Adrenal gland (tissue), 12 donors: ENCODE results near the gene SLAMF7. TPM values are rescaled to one million over a fixed set of nuclear protein-coding genes. Genes with fewer than 3 reads are reported as not detected.

ENCODE experiments used
- DNase-seq, 7 donors: peaks; one replicate each; pipeline ENCODE4 v3.0.0-alpha.2; 2019 to 2020
- H3K27ac ChIP-seq, 5 donors: fragments of 200-600 bp; sonication (generic) in 4 of 5; 1 replicate in 3 of 5; 2 replicates in 2 of 5; pipeline versions ENCODE4 v1.5.1 to v1.8.0; 2016 to 2020; ENCODE audit warnings: mild to moderate bottlenecking in 1 of 5
- H3K27me3 ChIP-seq: fragments of 200-600 bp; 2 replicates; pipeline ENCODE4 v1.8.0; 2021
- H3K36me3 ChIP-seq, 2 donors: fragments of 200-600 bp; replicated peaks in 1 of 2; 1 replicate in 1 of 2; 2 replicates in 1 of 2; pipeline versions ENCODE4 v1.5.1 to v1.8.0; 2018 to 2022
- H3K4me1 ChIP-seq, 2 donors: fragments of 200-600 bp; replicated peaks in 1 of 2; 1 replicate in 1 of 2; 2 replicates in 1 of 2; pipeline versions ENCODE4 v1.5.1 to v1.8.0; 2018 to 2021
- H3K4me3 ChIP-seq, 4 donors: fragments of 200-600 bp; sonication (generic) in 3 of 4; one replicate each; pipeline ENCODE4 v1.5.1; 2016 to 2018
- H3K9me3 ChIP-seq, 3 donors: fragments of 200-600 bp; sonication (generic) in 1 of 3; replicated peaks in 1 of 3; 1 replicate in 2 of 3; 2 replicates in 1 of 3; pipeline versions ENCODE4 v1.5.1 to v1.8.0; 2016 to 2021
- POLR2A ChIP-seq, 2 donors: fragments of 450-650 bp; IDR thresholded peaks; one replicate each; pipeline ENCODE4 v1.6.1; 2017; ENCODE audit warnings: antibody characterized with exemption in 2 of 2, mild to moderate bottlenecking in 2 of 2, moderate library complexity in 1 of 2
- WGBS, 4 donors: extraction: QIAGEN DNeasy Blood & Tissue Kit in 2 of 4; methylation state at CpG; one replicate each; pipeline versions ENCODE4 v1.1.5 to v1.1.7; 2013 to 2017; 5-methylcytosine and 5-hydroxymethylcytosine counted together
- intact Hi-C, 2 donors: fragments of 100-400 bp; cut with DNase I; formaldehyde crosslinking; loops; one replicate each; pipeline versions ENCODE4 v1.14.1 to v1.15.0; 2022 to 2023
- polyA plus RNA-seq, 3 donors: library from polyadenylated mRNA; stranded (reverse); fragments of 200-250 nt in 2 of 3; fragments of 350-450 nt in 1 of 3; fragmentation: Illumina TruSeq in 1 of 3; extraction: RNeasy Lipid Tissue Mini Kit (QIAGEN cat#74804) in 1 of 3; gene quantifications; one replicate each; pipeline ENCODE4 v1.2.3, GENCODE V29; 2013 to 2014
- total RNA-seq, 9 donors: library from RNA; depleted of rRNA in 4 of 9; stranded (reverse); fragments of >200 nt in 4 of 9; fragments of 120-200 nt in 1 of 9; fragmentation: NEBNext Ultra II Directional in 1 of 9; extraction: Animal tissue kit (Norgen Biotek cat#: 25700) in 1 of 9; gene quantifications; one replicate each; pipeline versions ENCODE4 v1.1.0 to v1.2.4, GENCODE V29; 2013 to 2023
- TF ChIP-seq, protein P1 (sequence below), 6 experiments: fragments of 450-650 bp in 4 of 6; fragments of 200-600 bp in 2 of 6; sonication (generic) in 1 of 6; IDR thresholded peaks; 1 replicate in 5 of 6; 2 replicates in 1 of 6; pipeline versions ENCODE4 v1.5.1 to v1.8.0; 2016 to 2021; ENCODE audit warnings: antibody characterized with exemption in 6 of 6, mild to moderate bottlenecking in 2 of 6, moderate library complexity in 1 of 6
- donor health status: healthy with polysubstance abuse.
- donor health status: Bipolar disorder and iron deficiency.
- donor health status: DM: yes; HTN: yes; CAD: no.
- donor health status: DM: no; HTN: no; CAD: no.
- donor health status: DM: no; HTN: no; CAD: no.
- donor health status: DM: yes; HTN: yes; CAD: no.

SLAMF7 gene
- total and polyA plus RNA-seq, 12 donors: 0.26 to 3.1 (median 0.85) TPM; not detected in 2

DNA sequence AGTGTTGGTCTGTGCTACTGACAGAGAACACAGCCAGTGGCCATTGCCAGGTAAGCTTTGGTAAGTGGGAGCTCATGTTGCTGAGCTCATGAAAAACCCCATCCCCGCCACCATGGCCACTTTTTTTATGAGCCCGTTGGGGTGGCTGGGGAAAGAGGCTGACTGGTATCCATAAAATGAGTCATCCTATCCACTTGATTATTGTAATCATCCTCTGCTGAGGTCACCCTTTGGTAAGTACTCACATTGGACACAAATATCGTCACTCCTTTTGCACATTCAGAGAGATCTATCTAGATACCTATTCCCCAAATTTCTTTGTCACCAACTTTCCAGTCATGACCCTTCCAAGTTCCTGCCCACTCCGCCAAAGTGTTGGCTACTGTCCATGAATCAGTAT lies 22.0 kb downstream of the SLAMF7 start:
- no peak overlapping the region for H3K4me3 ChIP-seq
- no peaks in the 10 kb centered on the region for H3K36me3 ChIP-seq
- 87 to 94% (median 92%) methylated on average over 4 of the region's 4 CpGs for WGBS, 4 donors
- no peaks in the 10 kb centered on the region for H3K27me3 ChIP-seq
- H3K4me1 ChIP-seq: no peaks in the 10 kb centered on the region
- intact Hi-C loops: no loop called here
- DNase-seq: no peak
- no peaks in the 10 kb centered on the region for H3K9me3 ChIP-seq
- TF ChIP-seq, protein P1, sequence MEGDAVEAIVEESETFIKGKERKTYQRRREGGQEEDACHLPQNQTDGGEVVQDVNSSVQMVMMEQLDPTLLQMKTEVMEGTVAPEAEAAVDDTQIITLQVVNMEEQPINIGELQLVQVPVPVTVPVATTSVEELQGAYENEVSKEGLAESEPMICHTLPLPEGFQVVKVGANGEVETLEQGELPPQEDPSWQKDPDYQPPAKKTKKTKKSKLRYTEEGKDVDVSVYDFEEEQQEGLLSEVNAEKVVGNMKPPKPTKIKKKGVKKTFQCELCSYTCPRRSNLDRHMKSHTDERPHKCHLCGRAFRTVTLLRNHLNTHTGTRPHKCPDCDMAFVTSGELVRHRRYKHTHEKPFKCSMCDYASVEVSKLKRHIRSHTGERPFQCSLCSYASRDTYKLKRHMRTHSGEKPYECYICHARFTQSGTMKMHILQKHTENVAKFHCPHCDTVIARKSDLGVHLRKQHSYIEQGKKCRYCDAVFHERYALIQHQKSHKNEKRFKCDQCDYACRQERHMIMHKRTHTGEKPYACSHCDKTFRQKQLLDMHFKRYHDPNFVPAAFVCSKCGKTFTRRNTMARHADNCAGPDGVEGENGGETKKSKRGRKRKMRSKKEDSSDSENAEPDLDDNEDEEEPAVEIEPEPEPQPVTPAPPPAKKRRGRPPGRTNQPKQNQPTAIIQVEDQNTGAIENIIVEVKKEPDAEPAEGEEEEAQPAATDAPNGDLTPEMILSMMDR (IDR thresholded peaks at IDR 0.05): no peak
- TF ChIP-seq POLR2A (IDR thresholded peaks at IDR 0.05): no peak
- no peak overlapping the region for H3K27ac ChIP-seq

DNA sequence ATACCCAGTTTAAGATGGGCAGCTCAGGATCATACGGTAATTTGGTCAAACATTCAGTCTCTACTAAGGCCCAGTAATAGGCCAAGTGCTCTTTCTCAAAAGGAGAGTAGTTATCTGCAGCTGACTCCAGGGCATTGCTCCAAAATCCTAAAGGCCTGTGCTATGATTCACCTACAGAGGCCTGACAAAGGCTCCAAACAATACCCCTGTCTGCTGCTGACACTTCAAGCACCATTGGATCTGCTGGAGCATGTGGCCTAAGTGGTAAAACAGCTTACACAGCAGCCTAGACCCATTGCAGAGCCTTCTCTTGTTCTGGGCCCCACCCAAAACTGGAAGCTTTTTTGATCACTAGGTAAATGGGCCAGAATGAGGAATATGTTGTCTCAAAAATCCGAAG lies 22.8 kb downstream of the SLAMF7 start:
- H3K4me3 ChIP-seq: no peak overlapping the region
- no peaks in the 10 kb centered on the region for H3K36me3 ChIP-seq
- H3K27me3 ChIP-seq: no peaks in the 10 kb centered on the region
- no peaks in the 10 kb centered on the region for H3K9me3 ChIP-seq
- intact Hi-C loops: no loop called here
- H3K4me1 ChIP-seq: no peaks in the 10 kb centered on the region
- TF ChIP-seq, protein P1 (IDR thresholded peaks at IDR 0.05): no peak
- TF ChIP-seq POLR2A (IDR thresholded peaks at IDR 0.05): no peak
- DNase-seq: no peak
- WGBS, 4 donors: 80 to 97% (median 90%) methylated on average over 2 of the region's 2 CpGs
- no peak overlapping the region for H3K27ac ChIP-seq

- Histone ChIP-seq H3K4me3 (no peak overlapping the region), H3K36me3 (no peaks in the 10 kb centered on the region), H3K27ac (no peak overlapping the region), H3K27me3 (no peaks in the 10 kb centered on the region), H3K4me1 (no peaks in the 10 kb centered on the region), H3K9me3 (no peaks in the 10 kb centered on the region)
- DNase-seq: no peak
- TF ChIP-seq, protein P1 (IDR thresholded peaks at IDR 0.05): no peak
- TF ChIP-seq POLR2A (IDR thresholded peaks at IDR 0.05): no peak
- 81 to 86% (median 84%) methylated on average over 3 of the region's 3 CpGs for WGBS, 4 donors
- intact Hi-C loops: no loop called here
Observed at GRCh38 chr1:160763993-160764392, 24.9 kb downstream of the SLAMF7 start.

- H3K27ac ChIP-seq: no peak overlapping the region
- intact Hi-C loops: loop anchor here in 1 of 2 donors (5.0 kb wide), 1 partner anchor 40 kb away; no protein-coding TSS in a partner anchor
- H3K9me3 ChIP-seq: no peaks in the 10 kb centered on the region
- no peak for TF ChIP-seq POLR2A (IDR thresholded peaks at IDR 0.05)
- TF ChIP-seq, protein P1 (IDR thresholded peaks at IDR 0.05): no peak
- 65 to 75% (median 69%) methylated on average over 8 of the region's 8 CpGs for WGBS, 4 donors
- no peak overlapping the region for H3K4me3 ChIP-seq
- H3K36me3 ChIP-seq: no peaks in the 10 kb centered on the region
- H3K4me1 ChIP-seq: no peaks in the 10 kb centered on the region
- no peaks in the 10 kb centered on the region for H3K27me3 ChIP-seq
- DNase-seq: no peak
Observed at GRCh38 chr1:160767395-160768294, 28.6 kb downstream of the SLAMF7 start.
